Glutamatergic neuron (in vitro differentiated cells): ENCODE data around the gene MIB2. TPM values are rescaled to one million over a fixed set of nuclear protein-coding genes. Genes with fewer than 3 reads are reported as not detected.

Experiments
- DNase-seq: peaks from one replicate; pipeline ENCODE4 v3.0.0; 2022
- H3K27ac Mint-ChIP-seq: one replicate; pipeline ENCODE4 v1.8.0; 2020; ENCODE audit warnings: mild to moderate bottlenecking, mixed read lengths, inconsistent platforms; ENCODE audit not compliant: unreplicated experiment
- H3K27me3 Mint-ChIP-seq: one replicate; pipeline ENCODE4 v1.8.0; 2020; ENCODE audit warnings: mild to moderate bottlenecking, moderate library complexity, mixed read lengths, inconsistent platforms; ENCODE audit not compliant: unreplicated experiment
- H3K36me3 Mint-ChIP-seq: one replicate; pipeline ENCODE4 v1.8.0; 2020; ENCODE audit warnings: mild to moderate bottlenecking, mixed read lengths, inconsistent platforms; ENCODE audit not compliant: unreplicated experiment
- H3K4me1 Mint-ChIP-seq: one replicate; pipeline ENCODE4 v1.8.0; 2020; ENCODE audit warnings: mild to moderate bottlenecking, low read depth, mixed read lengths, inconsistent platforms; ENCODE audit not compliant: unreplicated experiment
- H3K4me3 Mint-ChIP-seq: one replicate; pipeline ENCODE4 v1.8.0; 2020; ENCODE audit warnings: mild to moderate bottlenecking, mixed read lengths, inconsistent platforms; ENCODE audit not compliant: unreplicated experiment
- H3K9me3 Mint-ChIP-seq: one replicate; pipeline ENCODE4 v1.8.0; 2020; ENCODE audit warnings: mild to moderate bottlenecking, moderate library complexity, mixed read lengths, inconsistent platforms; ENCODE audit not compliant: unreplicated experiment
- total RNA-seq: library from RNA; stranded (reverse); fragmentation: NEBNext Ultra II Directional; extraction: Animal tissue kit (Norgen Biotek cat#: 25700); gene quantifications from one replicate; pipeline ENCODE4 v1.2.1, GENCODE V29; 2021; ENCODE audit not compliant: unreplicated experiment
- TF ChIP-seq, protein P1 (sequence below): fragments of 200-600 bp; sonication (generic); IDR thresholded peaks from one replicate; pipeline ENCODE4 v1.5.0; 2021; ENCODE audit not compliant: partially characterized antibody, unreplicated experiment

Gene MIB2
- total RNA-seq, 1 donor from 2014 or later = 77.7 TPM

DNA sequence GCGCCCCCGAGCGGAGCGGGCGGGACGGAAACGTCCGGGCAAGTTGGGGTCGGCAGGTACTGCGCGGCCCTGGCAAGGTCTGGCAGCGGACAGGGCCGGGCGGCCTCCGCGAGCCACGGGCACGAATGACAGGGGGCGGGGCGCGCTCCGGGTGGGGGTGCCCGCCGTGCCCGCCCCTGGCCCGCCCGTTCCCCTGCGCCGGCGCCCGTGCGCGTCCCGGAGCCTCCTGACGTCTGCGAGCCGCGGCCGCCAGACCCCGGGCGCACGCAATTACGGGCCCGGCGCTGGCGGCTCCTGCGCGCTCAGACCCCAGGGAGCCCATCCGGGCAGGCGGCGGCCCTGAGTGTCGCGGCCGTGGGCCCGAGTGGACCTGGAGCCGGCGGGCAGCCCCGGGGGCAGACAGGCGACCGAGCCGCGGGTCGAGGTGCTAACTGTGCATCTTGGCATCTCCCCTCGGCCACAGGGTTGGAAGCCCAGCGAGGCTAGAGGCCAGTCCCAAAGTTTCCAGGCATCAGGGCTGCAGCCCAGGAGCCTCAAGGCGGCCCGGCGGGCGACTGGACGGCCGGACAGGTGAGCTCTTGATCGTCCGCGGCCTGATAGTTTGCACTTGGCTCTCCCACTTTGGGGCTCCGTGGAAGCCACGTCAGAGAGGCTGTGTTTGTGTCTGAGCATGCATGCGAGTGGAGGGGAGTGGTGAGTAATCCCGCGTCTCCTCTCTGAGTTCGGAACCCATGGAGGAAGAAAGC is 918 bp downstream of the MIB2 start:
- DNase-seq = peak; percentile 49
- TF ChIP-seq, protein P1, sequence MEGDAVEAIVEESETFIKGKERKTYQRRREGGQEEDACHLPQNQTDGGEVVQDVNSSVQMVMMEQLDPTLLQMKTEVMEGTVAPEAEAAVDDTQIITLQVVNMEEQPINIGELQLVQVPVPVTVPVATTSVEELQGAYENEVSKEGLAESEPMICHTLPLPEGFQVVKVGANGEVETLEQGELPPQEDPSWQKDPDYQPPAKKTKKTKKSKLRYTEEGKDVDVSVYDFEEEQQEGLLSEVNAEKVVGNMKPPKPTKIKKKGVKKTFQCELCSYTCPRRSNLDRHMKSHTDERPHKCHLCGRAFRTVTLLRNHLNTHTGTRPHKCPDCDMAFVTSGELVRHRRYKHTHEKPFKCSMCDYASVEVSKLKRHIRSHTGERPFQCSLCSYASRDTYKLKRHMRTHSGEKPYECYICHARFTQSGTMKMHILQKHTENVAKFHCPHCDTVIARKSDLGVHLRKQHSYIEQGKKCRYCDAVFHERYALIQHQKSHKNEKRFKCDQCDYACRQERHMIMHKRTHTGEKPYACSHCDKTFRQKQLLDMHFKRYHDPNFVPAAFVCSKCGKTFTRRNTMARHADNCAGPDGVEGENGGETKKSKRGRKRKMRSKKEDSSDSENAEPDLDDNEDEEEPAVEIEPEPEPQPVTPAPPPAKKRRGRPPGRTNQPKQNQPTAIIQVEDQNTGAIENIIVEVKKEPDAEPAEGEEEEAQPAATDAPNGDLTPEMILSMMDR = no peak
- Mint-ChIP-seq H3K27ac (no peak overlapping the region), H3K4me3 (peak overlapping the region; percentile 85), H3K36me3 (no peaks in the 10 kb centered on the region), H3K4me1 (no peaks in the 10 kb centered on the region), H3K27me3 (peaks cover 16% of the 10 kb centered on the region), H3K9me3 (peaks cover 11% of the 10 kb centered on the region)

DNA sequence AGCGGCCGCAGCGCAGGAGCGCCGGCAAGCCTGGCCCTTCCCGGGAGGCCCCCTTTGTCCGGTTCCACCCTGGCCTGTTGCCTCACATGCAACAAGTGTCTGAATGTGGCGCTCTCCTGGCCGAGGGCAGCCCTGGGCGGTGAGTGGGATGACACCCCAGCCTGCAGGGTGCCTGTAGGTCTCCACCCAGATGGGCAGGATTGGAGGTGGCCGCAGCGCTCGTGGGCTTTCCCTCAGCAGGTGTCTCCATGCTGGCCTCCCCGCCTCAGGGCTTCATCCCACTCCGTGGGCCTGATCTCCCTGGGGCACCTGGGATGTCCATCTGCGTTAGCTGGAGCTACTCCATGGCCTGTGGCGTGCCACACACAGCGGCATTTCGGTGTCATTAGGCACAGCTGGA is 1.5 kb downstream of the MIB2 start:
- Mint-ChIP-seq H3K27me3 (peaks cover 16% of the 10 kb centered on the region), H3K9me3 (peaks cover 11% of the 10 kb centered on the region), H3K4me3 (peak overlapping the region; percentile 85), H3K36me3 (no peaks in the 10 kb centered on the region), H3K27ac (no peak overlapping the region), H3K4me1 (no peaks in the 10 kb centered on the region)
- no peak for DNase-seq
- TF ChIP-seq, protein P1 = no peak

DNA sequence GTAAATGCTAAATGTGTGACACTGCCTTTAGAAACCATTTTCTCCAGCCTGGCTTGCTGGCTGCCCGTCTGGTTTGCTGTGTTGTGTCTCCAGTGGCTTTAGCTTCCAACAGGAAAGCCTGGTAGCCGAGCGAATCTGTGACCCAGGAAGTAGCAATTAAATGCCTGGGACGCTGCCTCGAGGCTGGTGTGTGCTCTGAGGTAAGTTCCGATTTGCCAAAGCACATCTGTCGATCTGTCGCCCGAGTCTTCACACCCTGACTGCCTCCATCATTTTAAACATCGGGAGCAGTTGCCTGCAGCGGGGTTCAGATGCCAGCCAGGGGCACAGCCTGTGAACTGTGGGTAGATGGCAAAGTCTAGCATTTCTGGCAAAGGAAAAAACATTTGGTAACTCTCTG is 2.2 kb downstream of the MIB2 start:
- Mint-ChIP-seq H3K27me3 (peaks cover 20% of the 10 kb centered on the region), H3K36me3 (no peaks in the 10 kb centered on the region), H3K4me1 (peaks cover 5% of the 10 kb centered on the region), H3K27ac (peak overlapping the region; percentile 43), H3K9me3 (peaks cover 13% of the 10 kb centered on the region), H3K4me3 (peak overlapping the region; percentile 85)
- no peak for DNase-seq
- TF ChIP-seq, protein P1 = no peak

DNA sequence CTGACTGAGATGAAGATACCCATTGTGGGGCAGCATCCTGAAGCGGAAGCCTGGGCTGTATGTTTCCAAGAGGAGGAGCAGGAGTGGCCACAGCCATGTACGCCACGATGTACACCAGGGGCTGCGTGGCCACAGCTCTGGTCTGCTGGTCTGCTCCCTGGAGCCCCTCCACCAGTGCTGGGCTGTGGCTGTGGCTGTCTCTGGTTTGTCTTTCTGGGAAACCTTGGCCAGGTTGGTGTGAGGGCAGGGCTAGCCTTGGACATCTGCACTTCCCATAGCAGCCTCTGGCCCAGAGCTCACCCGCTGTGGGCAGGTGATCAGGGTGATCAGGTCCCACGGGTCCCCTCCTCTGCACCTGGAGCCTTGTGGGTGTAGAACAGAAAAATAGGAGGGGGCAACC is 2.6 kb downstream of the MIB2 start:
- Mint-ChIP-seq H3K4me1 (peaks cover 8% of the 10 kb centered on the region), H3K9me3 (peaks cover 17% of the 10 kb centered on the region), H3K4me3 (peak overlapping the region; percentile 85), H3K27ac (peak overlapping the region; percentile 43), H3K27me3 (peaks cover 23% of the 10 kb centered on the region), H3K36me3 (no peaks in the 10 kb centered on the region)
- no peak for DNase-seq
- TF ChIP-seq, protein P1 = no peak

DNA sequence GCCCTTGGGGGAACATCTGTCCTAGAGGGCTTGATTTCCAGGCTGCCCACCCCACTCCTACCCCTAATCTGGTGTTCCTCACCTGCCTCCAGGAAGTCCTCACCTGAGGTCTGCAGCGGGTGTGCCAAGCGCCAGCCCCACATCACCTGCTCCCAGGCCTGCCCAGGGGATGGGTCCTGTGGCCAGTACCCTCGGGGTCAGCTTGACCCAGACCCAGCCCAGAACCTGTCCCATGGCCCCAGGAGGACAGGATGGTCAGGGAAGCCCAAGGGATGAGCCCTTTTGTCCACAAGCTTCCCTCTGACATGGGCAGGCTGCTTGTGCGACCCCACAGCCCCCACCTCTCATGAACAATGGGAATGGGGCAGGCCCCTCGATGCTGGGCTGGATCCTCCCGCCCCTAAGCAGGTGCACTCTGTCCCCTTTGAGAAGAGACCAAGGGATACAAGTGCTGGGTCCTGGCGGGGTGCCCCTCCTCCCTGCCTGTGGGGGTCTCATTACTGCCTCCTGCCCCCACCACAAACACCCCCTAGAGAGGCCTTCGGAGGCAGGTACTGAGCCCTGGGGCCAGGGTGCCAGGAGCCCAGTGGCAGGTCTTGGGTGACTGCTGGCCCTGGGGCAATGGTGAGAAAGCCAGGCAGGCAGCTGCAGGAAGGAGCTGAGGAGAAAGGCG is 3.2 kb downstream of the MIB2 start:
- H3K9me3 Mint-ChIP-seq = peaks cover 17% of the 10 kb centered on the region
- TF ChIP-seq, protein P1 = no peak
- peaks cover 23% of the 10 kb centered on the region for H3K27me3 Mint-ChIP-seq
- no peak overlapping the region for H3K4me3 Mint-ChIP-seq
- H3K4me1 Mint-ChIP-seq = peaks cover 8% of the 10 kb centered on the region
- no peak for DNase-seq
- no peaks in the 10 kb centered on the region for H3K36me3 Mint-ChIP-seq
- no peak overlapping the region for H3K27ac Mint-ChIP-seq
